NCI-H2107 treated with DMSO at 0.1 percent for 48 hours (cell line): ENCODE results near the gene OR7A17.

Source experiments
- DNase-seq: peaks from one replicate; lab custom pipeline; 2025; ENCODE audit not compliant: unreplicated experiment; lab: John Stamatoyannopoulos, UW

Gene OR7A17

DNA sequence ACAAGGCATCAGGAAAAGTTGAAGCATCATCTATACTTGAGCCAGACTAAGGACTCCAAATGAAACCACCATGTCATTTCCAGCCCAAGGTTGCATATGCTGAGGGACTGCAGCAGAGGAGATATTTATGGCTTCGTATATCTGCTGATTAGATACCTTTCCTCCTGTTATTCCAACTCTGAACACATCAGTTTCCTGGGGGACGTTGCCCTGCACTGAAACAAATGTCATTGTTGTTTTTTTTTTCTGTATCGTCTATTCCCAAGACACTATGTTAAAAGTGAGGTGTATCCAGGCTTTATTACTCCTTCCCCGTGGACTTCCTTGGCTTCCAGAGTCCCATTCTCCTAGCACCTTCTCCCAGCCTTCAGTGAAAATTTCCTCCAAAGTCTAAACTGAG is at the start of gene OR7A17:
OR7A17 (minus strand) TSS at position 101 of the 400 bp plus-strand sequence. CDS start 4,777 bp downstream, outside the sequence.
- no peak for DNase-seq

DNA sequence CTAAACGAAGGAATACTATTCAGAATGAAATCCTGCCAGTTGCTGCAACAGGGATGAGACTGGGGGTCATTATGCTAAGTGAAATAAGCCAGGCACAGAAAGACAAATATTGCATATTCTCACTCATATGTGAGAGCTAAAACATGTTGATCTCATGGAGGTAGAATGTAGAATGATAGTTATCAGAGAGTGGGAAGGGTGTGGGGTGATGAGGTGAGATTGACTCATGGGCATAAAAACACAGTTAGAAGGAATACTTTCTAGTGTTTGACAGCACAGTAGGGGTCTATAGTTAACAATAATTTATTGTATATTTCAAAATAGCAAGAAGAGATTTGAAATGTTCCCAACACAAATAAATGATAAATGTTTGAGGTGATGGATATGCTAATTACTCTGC is 47.6 kb upstream of the OR7A17 start:
- no peak for DNase-seq

DNA sequence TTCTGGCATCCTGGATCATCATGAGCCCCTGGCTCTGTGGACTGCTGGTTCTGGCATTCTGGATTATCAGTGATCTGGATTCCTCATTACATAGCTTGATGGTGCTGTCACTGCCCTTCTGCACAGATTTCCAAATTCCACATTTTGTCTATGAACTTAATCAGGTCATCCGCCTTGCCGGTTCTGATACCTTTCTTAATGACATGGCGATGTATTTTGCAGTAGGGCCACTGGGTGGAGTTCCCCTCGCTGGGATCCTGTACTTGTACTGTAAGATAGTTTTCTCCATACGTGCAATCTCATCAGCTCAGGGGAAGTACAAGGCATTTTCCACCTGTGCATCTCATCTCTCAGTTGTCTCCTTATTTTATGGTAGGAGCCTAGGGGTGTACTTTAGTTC is 30.9 kb upstream of the OR7A17 start:
- no peak for DNase-seq

DNA sequence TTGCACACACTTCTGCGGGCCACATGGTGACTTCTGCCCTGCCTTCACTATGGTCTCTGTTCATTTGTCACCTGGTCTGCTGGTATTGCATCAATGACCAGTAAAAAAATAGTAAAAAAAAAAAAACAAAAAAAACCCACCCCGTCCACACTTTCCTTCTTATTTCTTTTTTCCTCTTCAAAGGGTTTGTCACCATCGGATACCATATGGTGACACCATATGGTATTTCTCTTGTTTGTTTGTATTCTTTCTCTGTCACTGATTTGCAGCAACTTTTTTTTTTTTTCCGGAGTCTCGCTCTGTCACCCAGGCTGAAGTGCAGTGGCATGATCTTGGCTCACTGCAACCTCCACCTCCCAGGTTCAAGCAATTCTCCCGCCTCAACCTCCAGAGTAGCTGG is 29.2 kb upstream of the OR7A17 start:
- no peak for DNase-seq

DNA sequence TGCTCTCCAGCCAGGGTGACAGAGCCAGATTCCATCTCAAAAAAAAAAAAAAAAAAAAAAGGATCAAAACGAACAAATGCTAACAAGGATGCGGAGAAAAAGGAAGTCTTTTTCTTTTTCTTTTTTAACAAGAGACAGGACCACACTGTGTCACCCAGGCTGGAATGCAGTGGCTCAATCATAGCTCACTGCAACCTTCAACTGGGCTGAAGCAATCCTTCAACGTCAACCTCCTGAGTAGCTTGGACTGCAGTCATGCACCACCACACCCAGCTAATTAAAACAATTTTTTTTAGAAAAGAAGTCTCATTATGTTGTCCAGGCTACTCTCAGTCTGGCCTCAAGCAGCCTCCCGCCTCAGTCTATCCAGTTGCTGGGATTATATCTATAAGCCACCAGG is 20.8 kb upstream of the OR7A17 start:
- no peak for DNase-seq

DNA sequence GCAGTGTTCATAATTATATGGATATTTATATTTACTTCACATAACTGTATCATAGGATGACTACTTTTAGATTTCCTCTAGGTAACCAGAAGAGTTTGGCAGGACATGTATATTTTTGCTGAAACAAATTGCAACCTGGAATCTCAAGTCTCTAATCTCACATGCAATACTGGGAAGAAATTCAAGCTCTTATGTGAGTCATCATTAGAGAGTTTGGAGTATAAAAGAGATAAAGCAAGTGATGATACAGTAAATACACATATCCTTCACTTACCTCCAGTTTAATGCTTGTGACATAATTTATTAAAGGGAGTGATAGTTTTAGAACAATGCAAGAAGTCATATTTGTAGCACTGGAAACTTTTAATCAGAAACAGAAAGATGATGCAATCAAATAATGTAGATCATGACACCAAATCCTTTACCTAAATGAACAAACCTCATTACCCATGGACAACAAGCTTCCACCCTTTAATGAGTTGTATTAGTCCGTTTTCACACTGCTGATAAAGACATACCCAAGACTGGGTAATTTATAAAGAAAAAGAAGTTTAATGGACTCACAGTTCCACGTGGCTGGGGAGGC is 15.8 kb upstream of the OR7A17 start:
- no peak for DNase-seq

DNA sequence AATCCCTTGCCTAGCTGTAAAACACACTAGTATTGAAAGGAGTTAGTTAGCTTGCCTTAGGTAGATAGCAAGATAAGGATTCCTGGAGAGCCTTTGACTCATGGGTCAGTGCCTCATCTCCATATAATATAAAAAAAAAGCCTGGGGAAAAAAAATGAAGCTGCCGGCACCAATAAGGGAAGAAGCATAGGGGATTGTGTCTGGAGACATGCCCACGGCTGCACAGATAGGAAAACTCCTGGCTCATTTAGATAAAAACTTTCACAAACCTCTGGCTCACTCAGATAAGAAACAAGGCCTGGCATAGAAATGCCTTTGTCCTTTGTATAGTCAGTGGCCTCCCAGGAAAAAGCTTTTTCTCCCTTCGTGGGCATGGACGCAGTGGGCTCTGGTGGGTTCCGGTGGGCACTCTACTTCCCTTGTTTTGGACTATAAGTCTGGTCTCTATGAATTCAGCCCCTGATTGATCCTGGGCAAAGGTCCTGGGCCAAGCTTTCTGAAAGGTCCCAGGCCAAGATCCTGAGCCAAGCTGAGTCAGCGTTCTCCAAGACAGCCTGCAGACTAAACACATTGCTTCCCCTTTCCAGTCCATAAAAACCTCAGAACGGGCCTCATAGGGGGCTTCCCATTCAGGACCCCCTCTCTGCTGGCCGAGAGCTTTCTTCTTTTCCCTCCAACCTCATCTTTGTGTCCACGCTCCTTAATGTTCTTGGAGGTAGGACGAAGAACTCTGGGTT is 4.9 kb upstream of the OR7A17 start:
- DNase-seq = no peak

DNA sequence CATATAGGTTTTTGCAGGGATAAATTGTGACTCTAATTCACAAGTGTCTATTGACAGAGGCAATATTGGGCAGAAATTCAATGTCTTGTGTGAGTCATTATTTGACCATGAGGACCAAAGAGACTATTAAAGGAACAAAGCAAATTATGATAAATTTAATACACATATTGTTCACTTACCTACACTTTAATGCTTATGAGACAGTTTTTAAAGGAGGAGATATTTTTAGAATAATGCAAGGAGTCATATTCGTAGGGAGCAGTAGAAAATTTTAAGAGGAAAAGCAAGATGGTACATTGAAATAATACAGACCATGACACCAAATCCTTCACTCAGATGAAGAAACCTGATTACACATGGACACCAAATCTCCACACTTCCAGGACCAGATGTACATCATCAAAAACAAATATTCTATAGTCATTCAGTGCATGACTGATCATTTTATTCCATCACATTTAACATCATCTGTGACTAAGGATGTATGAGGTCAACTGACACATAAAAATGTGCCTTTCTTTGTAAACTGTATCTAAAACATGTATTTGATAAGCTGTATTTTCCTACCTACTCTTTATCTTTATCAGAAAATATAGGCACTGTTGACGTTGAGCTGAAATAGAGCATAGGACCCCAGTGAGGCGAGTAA is 4.2 kb upstream of the OR7A17 start:
- DNase-seq = no peak

DNA sequence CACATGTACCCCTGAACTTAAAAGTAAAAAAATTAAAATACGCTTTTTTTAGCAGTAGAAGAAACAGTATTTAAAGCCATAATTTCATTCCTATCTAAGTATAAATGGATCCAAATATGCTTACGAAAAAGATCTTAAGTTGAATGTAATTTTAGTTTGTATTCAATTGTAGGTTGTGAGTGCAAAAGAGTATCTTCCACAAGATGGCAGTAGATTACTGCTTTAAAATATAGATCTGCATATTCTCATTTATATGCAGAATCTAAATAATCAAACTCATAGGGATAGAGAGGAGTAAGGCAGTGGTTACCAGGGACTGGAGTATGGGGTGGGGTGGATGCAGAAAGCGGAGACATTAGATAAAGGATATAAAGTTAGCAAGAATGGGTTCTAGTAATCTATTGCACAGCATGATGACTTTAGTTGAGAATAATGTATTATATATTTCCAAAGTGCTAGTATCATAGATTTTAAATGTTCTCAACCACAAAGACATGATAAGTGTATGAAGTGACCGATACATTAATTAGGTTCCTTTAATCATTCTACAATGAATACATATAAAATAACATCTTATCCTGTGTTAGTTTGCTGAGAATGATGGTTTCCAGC is 14.2 kb downstream of the OR7A17 start:
- no peak for DNase-seq

DNA sequence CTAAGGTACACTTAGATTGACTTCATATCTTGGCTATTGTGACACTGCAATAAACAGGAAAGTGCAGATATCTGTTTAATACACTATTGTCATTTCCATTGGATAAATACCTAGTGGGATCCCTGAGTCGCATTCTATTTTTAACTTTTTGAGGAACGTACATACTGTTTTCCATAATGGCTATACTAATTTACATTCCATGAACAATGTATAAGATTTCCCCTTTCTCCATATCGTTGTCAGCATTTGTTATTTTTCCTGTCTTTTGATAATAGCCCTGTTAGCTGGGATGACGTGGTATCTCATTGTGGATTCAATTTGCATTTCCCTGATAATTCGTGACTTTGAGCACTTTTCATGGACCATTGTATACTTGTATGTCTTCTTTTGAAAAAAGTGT is 17.4 kb downstream of the OR7A17 start:
- DNase-seq = no peak

DNA sequence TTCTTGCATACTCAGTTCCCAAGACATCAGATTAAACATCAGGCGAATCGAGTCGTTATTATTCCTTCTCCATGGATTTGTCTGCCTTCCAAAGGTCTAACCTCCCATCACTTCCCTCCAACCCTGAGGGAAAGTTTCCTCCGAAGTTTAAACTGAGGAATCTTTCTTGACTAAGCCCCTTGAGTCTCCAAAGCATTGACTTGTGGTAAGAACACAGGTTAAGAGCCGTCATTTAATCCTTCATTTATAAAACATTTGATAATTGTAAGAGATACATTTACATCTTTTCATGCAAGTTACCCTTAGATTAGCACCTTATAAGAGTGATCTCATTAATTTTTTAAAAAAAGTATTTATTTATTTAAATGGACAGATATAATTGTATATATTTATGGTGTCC is 37.1 kb downstream of the OR7A17 start, which contains the start of gene OR7A10:
OR7A10 (minus strand) TSS at position 101 of the 400 bp plus-strand sequence. CDS start 7,045 bp downstream, outside the sequence.
- no peak for DNase-seq

DNA sequence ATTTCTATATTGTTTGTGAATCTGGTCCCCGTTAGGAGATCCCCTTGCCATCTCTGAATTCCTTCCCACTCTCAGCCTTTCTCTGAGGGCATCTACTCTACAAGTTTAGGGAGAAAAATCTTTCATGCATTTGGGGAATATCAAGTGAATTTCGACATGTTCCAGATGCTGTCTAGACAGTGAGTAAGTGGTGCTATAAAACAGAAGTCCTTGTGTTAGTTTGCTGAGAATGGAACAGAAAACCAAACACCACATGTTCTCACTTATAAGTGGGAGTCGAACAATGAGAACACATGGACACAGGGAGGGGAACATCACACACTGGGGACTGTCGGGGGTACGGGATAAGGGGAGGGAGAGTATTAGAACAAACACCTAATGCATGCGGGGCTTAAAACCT is 42.4 kb downstream of the OR7A17 start:
- DNase-seq = no peak

DNA sequence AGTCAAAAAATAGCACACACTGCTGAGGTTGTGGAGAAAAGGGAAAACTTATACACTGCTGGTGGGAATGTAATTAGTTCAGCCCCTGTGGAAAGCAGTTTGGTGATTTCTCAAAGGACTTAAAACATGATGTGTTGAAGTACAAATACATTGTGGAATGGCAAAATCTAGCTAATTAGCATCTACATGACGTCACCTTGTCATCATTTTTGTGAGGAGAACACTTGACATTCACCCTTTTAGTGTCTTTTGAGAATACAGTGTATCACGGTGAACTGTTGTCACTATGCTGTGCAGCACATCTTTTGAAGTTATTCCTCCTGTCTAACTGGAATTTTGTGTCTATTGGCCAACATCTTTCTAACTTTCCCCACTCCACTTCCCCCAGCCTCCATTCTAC is 42.8 kb downstream of the OR7A17 start:
- no peak for DNase-seq

DNA sequence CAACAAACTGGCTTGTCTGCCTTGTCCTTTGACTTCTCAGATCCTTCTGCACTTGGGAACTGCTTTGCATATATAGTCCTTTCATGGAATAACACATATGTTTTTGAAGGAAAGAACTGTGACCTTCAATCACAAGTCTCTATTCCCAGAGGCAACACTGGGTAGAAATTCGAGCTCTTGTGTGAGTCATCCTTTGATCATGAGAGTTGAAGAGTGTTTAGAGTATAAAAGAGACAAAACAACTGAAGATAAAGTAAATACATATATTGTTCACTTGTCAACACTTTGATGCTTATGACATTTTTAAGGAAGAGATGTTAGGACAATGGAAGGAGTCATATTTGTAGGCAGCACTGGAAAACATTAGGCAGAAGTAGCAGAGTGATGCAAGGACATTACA is 45.7 kb downstream of the OR7A17 start:
- DNase-seq = no peak

DNA sequence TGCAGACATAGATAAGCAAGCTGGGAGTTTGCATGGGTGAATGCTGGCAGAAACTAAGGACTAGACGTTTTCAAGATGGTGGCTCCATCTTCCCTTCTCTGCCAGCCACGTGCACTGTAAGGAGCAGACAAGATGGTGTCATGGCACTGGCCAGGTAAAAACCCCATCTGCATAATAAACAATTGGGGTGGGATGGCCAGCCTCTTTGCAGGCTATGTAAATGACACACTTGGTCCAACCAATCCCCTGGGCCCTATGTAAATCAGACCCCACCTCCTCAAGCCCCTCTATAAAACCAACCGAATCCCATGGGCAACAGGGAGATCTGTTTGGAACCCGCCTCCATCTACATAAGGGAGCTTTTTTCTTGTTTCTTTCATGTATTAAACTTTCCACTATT is 48.5 kb downstream of the OR7A17 start:
- no peak for DNase-seq

DNA sequence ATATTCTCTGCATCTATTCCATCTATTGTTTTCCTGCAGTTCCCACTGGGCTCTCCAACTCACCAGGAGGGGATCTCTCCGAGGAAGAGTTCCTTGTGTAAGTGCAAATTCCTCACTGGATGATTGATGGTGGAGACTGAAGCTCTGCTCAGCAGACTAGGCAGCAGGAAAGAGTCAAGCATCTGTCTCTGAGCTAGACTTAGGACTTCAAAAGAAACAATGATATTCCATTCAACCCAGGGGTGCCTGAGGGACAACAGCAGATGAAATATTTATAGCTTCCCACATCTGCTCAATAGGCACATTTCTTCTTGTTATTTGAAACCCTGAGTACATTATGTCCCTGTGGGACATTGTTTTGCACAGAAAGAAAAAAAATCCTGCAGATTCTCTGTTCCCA is 50.9 kb downstream of the OR7A17 start, which contains the start of the genes OR7A5 and OR7C1:
OR7A5 (minus strand) TSS at position 175 of the 400 bp plus-strand sequence. CDS start 6,944 bp downstream, outside the sequence.
OR7C1 (minus strand) TSS at position 175 of the 400 bp plus-strand sequence. CDS start 35,049 bp downstream, outside the sequence.
- DNase-seq = no peak

DNA sequence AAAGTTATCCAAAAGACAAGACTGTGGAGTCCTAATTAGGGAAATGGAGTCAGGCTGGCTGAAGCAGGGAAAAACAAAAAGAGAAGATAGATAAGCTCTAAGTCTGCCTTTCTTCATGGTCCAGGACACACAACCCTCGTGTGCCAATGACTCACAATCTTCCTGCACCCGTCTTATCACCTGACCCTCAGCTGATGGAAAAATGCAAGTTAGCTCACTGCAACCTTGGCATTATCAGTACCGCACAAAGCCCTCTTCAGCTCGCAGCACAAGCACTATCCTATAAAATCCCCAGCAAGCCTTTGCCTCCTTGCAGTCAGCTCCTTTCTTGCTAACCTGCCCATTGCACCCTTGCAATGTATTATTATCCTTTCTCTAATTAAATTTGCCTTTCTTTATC is 55.2 kb downstream of the OR7A17 start:
- DNase-seq = no peak
